Retina (tissue), 1 donor: Measurements from ENCODE around the gene ZBTB26.
"Not testable (repeated sequence)": the region's sequence is repeated elsewhere in the genome, so short reads cannot be mapped to it uniquely, and the experiment has no call there.

Experiments
- DNase-seq: peaks from one replicate; pipeline ENCODE4 v3.0.0-alpha.2; 2016

ZBTB26 gene

DNA sequence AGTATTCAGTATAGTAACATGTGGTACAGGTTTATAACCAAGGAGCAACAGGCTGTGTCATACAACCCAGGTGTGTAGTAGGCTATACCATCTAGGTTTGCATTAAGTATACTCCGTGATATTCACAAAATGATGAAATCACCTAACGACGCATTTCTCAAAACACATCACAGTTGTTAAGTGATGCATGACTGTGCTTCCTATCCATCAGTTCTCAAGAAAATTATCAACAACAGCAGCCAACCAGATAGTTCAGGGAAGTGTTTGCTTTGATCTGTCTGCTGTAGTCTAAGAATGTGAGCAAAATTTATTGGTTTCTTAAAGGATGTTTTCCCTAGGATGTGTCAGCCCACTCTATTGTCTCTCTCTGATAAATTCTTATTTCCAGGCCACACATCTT lies 7.4 kb downstream of the ZBTB26 start:
- DNase-seq, result no peak

DNA sequence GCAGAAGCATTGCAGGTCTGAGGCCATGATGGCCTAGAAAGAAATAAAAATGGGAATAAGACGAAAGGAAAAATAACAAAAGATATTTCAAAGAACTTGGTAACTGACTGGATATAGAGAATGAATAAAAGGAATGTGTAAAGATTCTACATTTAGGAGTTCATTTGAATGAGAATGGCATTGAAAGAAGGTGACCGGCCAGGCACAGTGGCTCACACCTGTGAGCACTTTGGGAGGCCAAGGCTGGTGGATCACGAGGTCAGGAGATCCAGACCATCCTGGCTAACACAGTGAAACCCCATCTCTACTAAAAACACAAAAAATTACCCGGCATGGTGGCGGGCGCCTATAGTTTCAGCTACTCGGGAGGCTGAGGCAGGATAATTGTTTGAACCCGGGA lies 8.6 kb downstream of the ZBTB26 start:
- no peak for DNase-seq

- no peak for DNase-seq
Observed at GRCh38 chr9:122918310-122918709, 13.0 kb downstream of the ZBTB26 start.

- peak; percentile 90 for DNase-seq
Observed at GRCh38 chr9:122912964-122913673, 18.2 kb downstream of the ZBTB26 start, which contains the start of gene ZBTB6. Gene ZBTB6 (minus strand): TSS chr9:122913323. CDS start chr9:122912072, 1,251 bp downstream.

DNA sequence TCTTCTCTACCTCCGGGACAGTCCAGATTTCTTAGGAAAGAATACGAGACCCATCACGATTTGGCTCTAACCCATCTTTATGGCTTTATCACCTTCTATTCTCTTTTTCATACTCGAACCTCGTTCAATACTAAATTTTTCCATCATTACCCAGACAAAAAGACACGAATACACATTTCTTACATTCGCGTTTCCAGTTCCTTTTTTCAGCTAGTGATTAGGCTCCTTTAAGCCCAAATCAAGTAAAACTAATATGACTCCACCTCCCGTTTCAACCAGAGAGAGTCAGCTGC lies 18.7 kb downstream of the ZBTB26 start:
- DNase-seq, result no peak

DNA sequence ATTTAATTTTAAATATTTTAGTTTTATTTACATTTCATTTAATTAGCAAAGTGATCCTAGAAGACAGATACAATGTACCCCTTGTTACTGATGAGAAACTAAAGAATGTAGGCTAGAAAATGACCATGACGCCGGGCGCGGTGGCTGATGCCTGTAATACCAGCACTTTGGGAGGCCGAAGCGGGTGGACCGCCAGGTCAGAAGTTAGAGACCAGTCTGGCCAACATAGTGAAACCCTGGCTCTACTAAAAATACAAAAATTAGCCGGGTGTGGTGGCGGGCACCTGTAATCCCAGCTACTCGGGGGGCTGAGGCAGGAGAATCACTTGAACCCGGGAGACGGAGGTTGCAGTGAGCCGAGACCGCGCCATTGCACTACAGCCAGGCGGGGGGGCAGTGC lies 25.2 kb downstream of the ZBTB26 start:
- DNase-seq, result not testable (repeated sequence)

DNA sequence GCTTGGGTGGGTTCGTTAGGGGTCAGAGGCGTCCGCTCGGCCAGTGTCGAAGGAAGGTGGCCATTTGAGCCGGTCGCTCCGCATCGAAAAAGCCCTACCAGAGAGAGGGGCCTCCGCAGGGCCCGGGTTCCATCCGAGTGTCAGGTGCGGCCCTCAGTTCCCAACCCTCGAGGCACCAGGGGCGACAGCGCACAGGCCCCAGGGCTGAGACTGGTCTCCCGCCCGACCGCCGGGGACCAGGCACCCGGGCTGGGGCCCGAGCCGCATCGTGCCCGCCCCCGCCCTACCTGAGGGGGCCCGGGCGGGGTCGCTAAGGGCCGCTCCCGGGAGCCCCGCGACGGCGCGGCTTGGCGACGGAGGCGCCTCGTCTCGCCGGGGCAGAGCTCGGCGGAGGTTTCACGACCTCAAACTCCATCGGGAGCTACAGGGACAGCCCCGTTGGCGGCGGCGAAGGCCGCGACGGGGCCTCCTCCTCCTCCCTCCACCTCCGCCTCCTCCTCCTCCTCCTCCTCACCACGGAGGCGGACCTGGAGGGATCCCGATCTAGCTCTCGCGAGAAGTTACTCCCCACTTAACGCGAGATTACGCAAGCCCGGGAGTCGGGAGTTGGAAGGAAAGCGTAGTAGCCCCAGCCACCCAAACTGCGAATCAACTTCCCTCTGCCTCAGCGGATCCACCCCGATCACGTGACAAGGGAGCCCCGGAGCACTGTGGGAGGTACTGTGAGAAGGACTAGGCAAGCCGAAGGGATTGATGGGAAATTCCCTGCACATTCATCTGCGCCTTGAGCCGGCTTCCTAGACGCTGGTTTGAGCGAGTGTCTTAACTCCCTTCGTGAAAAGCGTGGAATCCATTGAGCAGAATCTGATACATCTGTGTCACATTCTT lies 26.2 kb downstream of the ZBTB26 start, which contains the start of gene RC3H2:
RC3H2 (minus strand) TSS at position 537 of the 888 bp plus-strand sequence. CDS start 7,850 bp downstream, outside the sequence.
- peak; percentile 97 for DNase-seq

- DNase-seq, result peak; percentile 90
Observed at GRCh38 chr9:122904466-122904822, 26.9 kb downstream of the ZBTB26 start.

DNA sequence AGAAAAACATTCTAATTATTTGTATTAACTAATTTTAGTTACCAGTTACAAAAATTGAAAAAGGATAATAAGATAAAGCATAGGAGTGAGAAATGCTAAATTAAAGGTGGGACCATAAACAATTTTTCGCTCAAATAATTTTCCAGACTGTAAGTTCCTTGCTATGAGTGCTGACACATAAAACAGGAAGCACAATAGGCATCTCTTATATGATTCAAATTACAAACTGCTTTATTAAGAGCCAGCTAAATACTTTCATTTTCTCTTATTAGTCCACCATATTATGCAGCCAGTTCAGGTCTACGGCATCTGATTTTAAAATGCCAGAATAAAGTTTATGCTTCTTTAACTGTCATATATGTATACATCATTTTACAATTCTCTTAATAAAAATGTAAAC lies 30.5 kb downstream of the ZBTB26 start:
- no peak for DNase-seq

GRCh38 chr9:122897969-122898368 lies 33.3 kb downstream of the ZBTB26 start:
- DNase-seq, result no peak

DNA sequence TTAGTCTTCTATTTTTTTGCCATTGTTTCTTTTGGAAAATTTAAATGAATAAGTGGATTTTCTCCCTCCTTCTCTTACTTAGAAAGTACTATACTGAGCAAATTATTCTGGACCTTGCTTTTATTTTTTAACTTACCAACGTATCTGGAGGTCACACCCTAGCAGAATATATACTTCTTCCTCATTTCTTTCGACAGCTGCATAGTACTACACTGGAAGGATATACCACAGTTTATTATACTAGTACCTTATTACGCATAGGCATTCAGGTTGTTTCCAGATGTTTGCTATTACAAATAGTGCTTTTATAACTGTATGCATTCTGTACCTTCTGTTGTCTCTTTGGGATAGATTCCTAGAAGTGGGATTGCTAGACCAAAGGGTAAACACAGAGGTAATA lies 42.8 kb downstream of the ZBTB26 start:
- DNase-seq, result no peak

- no peak for DNase-seq
Observed at GRCh38 chr9:122883125-122883524, 48.2 kb downstream of the ZBTB26 start.

DNA sequence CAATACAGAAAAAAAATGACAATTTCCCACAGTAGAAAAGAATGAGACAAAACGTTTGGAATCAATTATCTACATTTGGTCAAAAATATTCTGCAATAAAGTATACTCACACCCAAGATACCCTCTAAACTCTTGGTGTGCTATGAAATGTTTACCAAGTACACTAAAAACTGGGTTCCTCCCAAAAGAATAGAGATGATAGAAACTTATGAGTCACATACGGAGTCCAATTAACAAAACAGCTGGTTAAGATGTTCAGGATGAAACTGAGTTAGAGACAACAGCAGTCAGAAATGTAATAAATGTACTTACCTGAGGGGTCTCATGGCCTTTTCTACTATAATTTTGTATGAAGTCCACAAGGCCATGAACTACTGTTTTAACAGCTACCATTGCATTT lies 51.9 kb downstream of the ZBTB26 start:
- no peak for DNase-seq

DNA sequence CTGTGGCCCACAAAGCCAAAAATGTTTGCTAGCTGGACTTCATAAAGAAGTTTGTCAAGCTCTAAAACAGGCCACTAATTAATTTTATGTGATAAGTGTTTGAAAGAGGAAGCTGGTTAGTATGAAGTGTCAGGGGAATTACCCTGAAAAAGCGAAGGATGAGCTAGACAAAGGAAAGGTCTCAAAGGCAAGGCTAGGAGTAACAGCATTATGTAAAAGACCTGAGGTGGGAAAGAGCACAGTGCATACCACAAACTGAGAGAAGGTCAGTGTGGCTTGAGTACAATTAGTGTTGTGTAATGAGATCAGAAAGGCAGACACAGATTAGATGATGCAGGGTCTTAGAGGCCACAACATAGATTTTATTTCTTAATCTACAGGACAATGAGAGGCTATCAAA lies 55.8 kb downstream of the ZBTB26 start:
- DNase-seq, result no peak

DNA sequence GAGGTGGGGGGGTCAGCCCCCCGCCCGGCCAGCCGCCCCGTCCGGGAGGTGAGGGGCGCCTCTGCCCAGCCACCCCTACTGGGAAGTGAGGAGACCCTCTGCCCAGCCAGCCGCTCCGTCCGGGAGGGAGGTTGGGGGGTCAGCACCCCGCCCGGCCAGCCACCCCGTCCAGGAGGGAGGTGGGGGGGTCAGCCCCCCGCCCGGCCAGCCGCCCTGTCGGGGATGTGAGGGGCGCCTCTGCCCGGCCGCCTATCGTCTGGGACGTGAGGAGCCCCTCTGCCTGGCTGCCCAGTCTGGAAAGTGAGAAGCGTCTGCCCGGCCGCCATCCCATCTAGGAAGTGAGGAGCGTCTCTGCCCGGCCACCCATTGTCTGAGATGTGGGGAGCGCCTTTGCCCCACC lies 64.0 kb downstream of the ZBTB26 start:
- DNase-seq, result not testable (repeated sequence)

- DNase-seq, result no peak
Observed at GRCh38 chr9:122866079-122866478, 65.2 kb downstream of the ZBTB26 start.
